CD4-positive, alpha-beta T cell (primary cell): ENCODE data around the gene MILR1. TPM values are rescaled to one million over a fixed set of nuclear protein-coding genes. Genes with fewer than 3 reads are reported as not detected.

Experiments
- ATAC-seq: fragments of 200-7000 bp; cut with Tn5 transposase; one replicate; pipeline ENCODE4 v1.10.0; 2022; ENCODE audit warnings: mild to moderate bottlenecking; ENCODE audit not compliant: poor library complexity
- CTCF ChIA-PET: fragments of 350-600 bp; sonication (Branson Sonifier 250); formaldehyde crosslinking; loops from one replicate; lab custom pipeline; 2021; ENCODE audit warnings: antibody characterized with exemption, inconsistent platforms; lab: Charles Lee
- POLR2A ChIA-PET: fragments of 350-600 bp; sonication (Branson Sonifier 250); formaldehyde crosslinking; loops from one replicate; lab custom pipeline; 2021; ENCODE audit warnings: antibody characterized with exemption, inconsistent platforms; lab: Charles Lee
- DNase-seq, 14 experiments: peaks; one replicate each; pipeline ENCODE4 v3.0.0-alpha.2; 2013 to 2020; ENCODE audit warnings: mixed read lengths in 2 of 14
- H3K27ac ChIP-seq, 2 donors: one replicate each; pipeline versions ENCODE4 v1.5.1 to v1.7.0; 2013; ENCODE audit warnings: low read length in 2 of 2, low read depth in 1 of 2, mild to moderate bottlenecking in 1 of 2
- H3K27me3 ChIP-seq, 2 experiments: 1 replicate in 1 of 2; 2 replicates in 1 of 2; pipeline versions ENCODE4 v1.6.1 to v1.7.0; 2013; ENCODE audit warnings: low read length in 2 of 2, control low read depth in 1 of 2, mild to moderate bottlenecking in 1 of 2, moderate library complexity in 1 of 2; ENCODE audit not compliant: insufficient read depth in 2 of 2, control insufficient read depth in 1 of 2
- H3K36me3 ChIP-seq: one replicate; pipeline ENCODE4 v1.6.1; 2013; ENCODE audit warnings: low read length, control low read depth; ENCODE audit not compliant: insufficient read depth
- H3K4me1 ChIP-seq: one replicate; pipeline ENCODE4 v1.6.1; 2013; ENCODE audit warnings: low read length, control low read depth; ENCODE audit not compliant: insufficient read depth
- H3K4me3 ChIP-seq: one replicate; pipeline ENCODE4 v1.5.1; 2013; ENCODE audit warnings: mild to moderate bottlenecking, low read length, moderate library complexity
- H3K9me3 ChIP-seq, 2 experiments: 1 replicate in 1 of 2; 2 replicates in 1 of 2; pipeline versions ENCODE4 v1.6.1 to v1.7.0; 2013; ENCODE audit warnings: low read length in 2 of 2, mild to moderate bottlenecking in 2 of 2, control low read depth in 1 of 2, moderate library complexity in 1 of 2; ENCODE audit not compliant: control insufficient read depth in 1 of 2, insufficient read depth in 1 of 2
- H3K27ac Mint-ChIP-seq: one replicate; pipeline ENCODE4 v1.8.0; 2020; ENCODE audit warnings: mixed read lengths
- H3K27me3 Mint-ChIP-seq: one replicate; pipeline ENCODE4 v1.8.0; 2021; ENCODE audit warnings: mixed read lengths
- H3K36me3 Mint-ChIP-seq: one replicate; pipeline ENCODE4 v1.8.0; 2021; ENCODE audit warnings: low read depth, mixed read lengths
- H3K4me1 Mint-ChIP-seq: one replicate; pipeline ENCODE4 v1.8.0; 2021; ENCODE audit warnings: low read depth, mixed read lengths
- H3K4me3 Mint-ChIP-seq: one replicate; pipeline ENCODE4 v1.8.0; 2020; ENCODE audit warnings: mild to moderate bottlenecking, mixed read lengths
- H3K9me3 Mint-ChIP-seq: one replicate; pipeline ENCODE4 v1.8.0; 2020; ENCODE audit warnings: mixed read lengths
- CTCF ChIP-seq: fragments of 200-600 bp; IDR thresholded peaks from one replicate; pipeline ENCODE4 v1.8.0; 2022; ENCODE audit warnings: antibody characterized with exemption, mild to moderate bottlenecking
- intact Hi-C, 2 experiments: fragments of 100-400 bp; cut with DNase I in 1 of 2; cut with micrococcal nuclease in 1 of 2; formaldehyde crosslinking; loops; one replicate each; pipeline versions ENCODE4 v1.15.1 to v1.9.0; 2023 to 2025; cut with DNase I, micrococcal nuclease
- total RNA-seq, 174 experiments: library from RNA in 2 of 174; stranded (reverse) in 2 of 174; gene quantifications; one replicate each; pipeline ENCODE4 v1.2.3 and lab custom pipeline; 2021 to 2026

The MILR1 gene
- total RNA-seq, 2 experiments from 2014 or later: 0.30 TPM; not detected in 1

- Histone ChIP-seq H3K4me3 (peak overlapping the region; percentile 5), H3K36me3 (no peaks in the 10 kb centered on the region), H3K9me3 (no peaks in the 10 kb centered on the region), H3K27me3 (no peaks in the 10 kb centered on the region), H3K4me1 (peaks cover 9% of the 10 kb centered on the region), H3K27ac (no peak overlapping the region)
- POLR2A ChIA-PET: interaction anchor here (0.6 to 2.1 kb wide), 10 partner anchors 16 to 95 kb away, joined by 3 to 9 read pairs (median 4); partner anchors contain the start of genes CEP95, DDX5, PECAM1 and POLG2
- no peaks in the 10 kb centered on the region for H3K27me3 Mint-ChIP-seq
- no peaks in the 10 kb centered on the region for H3K36me3 Mint-ChIP-seq
- ATAC-seq (peak; percentile 48), DNase-seq (peak in 4 of 14 experiments; percentile 19 to 54 (median 46))
- H3K4me3 Mint-ChIP-seq: peak overlapping the region; percentile 2
- peak overlapping the region; percentile 12 for H3K27ac Mint-ChIP-seq
- H3K9me3 Mint-ChIP-seq: no peaks in the 10 kb centered on the region
- H3K4me1 Mint-ChIP-seq: peaks cover 21% of the 10 kb centered on the region
- TF ChIP-seq CTCF: no peak
- CTCF ChIA-PET: no interaction called here
- intact Hi-C loops: no loop called here
Observed at GRCh38 chr17:64411999-64412771, 36.7 kb upstream of the MILR1 start.

GRCh38 chr17:64412944-64413381, 36.0 kb upstream of the MILR1 start:
- peak overlapping the region; percentile 20 for H3K4me3 ChIP-seq
- intact Hi-C loops: no loop called here
- no peak overlapping the region for H3K27ac Mint-ChIP-seq

GRCh38 chr17:64413513-64413912, 35.4 kb upstream of the MILR1 start:
- H3K9me3 ChIP-seq: no peaks in the 10 kb centered on the region
- no peak for TF ChIP-seq CTCF
- no peaks in the 10 kb centered on the region for H3K27me3 ChIP-seq
- peaks cover 9% of the 10 kb centered on the region for H3K4me1 ChIP-seq
- CTCF ChIA-PET: no interaction called here
- Mint-ChIP-seq H3K4me3 (no peak overlapping the region), H3K27me3 (no peaks in the 10 kb centered on the region), H3K4me1 (peaks cover 21% of the 10 kb centered on the region), H3K9me3 (no peaks in the 10 kb centered on the region), H3K27ac (no peak overlapping the region), H3K36me3 (no peaks in the 10 kb centered on the region)
- POLR2A ChIA-PET: interaction anchor here (1.2 to 2.1 kb wide), 3 partner anchors 20 to 93 kb away, joined by 4 to 9 read pairs (median 8); partner anchors contain the start of genes CEP95 and DDX5
- H3K27ac ChIP-seq: no peak overlapping the region
- no peak for DNase-seq
- no peaks in the 10 kb centered on the region for H3K36me3 ChIP-seq
- intact Hi-C loops: no loop called here
- no peak for ATAC-seq
- peak overlapping the region; percentile 20 for H3K4me3 ChIP-seq

More at GRCh38 chr17:64412944-64413381, 36.0 kb upstream of the MILR1 start:
- TF ChIP-seq CTCF: no peak
- Mint-ChIP-seq H3K27me3 (no peaks in the 10 kb centered on the region), H3K4me1 (peaks cover 21% of the 10 kb centered on the region), H3K4me3 (no peak overlapping the region), H3K9me3 (no peaks in the 10 kb centered on the region), H3K36me3 (no peaks in the 10 kb centered on the region)
- DNase-seq (no peak), ATAC-seq (no peak)
- Histone ChIP-seq H3K27ac (no peak overlapping the region), H3K4me1 (peaks cover 9% of the 10 kb centered on the region), H3K9me3 (no peaks in the 10 kb centered on the region), H3K27me3 (no peaks in the 10 kb centered on the region), H3K36me3 (no peaks in the 10 kb centered on the region)
- POLR2A ChIA-PET: interaction anchor here (1.2 to 2.1 kb wide), 5 partner anchors 17 to 94 kb away, joined by 3 to 9 read pairs (median 5); partner anchors contain the start of genes CEP95 and DDX5
- CTCF ChIA-PET: no interaction called here
